NB4 (cell line): ENCODE measurements around the gene TDRD6.
"Not testable (repeated sequence)": the region's sequence is repeated elsewhere in the genome, so short reads cannot be mapped to it uniquely, and the experiment has no call there.

Experiments used
- MYC ChIP-seq: IDR thresholded peaks from 2 replicates; pipeline ENCODE4 v1.6.1; 2011; ENCODE audit warnings: low read depth, low read length
- POLR2A ChIP-seq: IDR thresholded peaks from 2 replicates; pipeline ENCODE4 v1.6.1; 2011; ENCODE audit warnings: mild to moderate bottlenecking; ENCODE audit not compliant: insufficient read length; ENCODE audit errors: extremely low read depth
- TF ChIP-seq, protein P1 (sequence below): IDR thresholded peaks from one replicate; pipeline ENCODE4 v1.5.1; 2012; ENCODE audit warnings: low read depth, low read length

- not testable (repeated sequence) for TF ChIP-seq MYC, POLR2A
- TF ChIP-seq, protein P1, sequence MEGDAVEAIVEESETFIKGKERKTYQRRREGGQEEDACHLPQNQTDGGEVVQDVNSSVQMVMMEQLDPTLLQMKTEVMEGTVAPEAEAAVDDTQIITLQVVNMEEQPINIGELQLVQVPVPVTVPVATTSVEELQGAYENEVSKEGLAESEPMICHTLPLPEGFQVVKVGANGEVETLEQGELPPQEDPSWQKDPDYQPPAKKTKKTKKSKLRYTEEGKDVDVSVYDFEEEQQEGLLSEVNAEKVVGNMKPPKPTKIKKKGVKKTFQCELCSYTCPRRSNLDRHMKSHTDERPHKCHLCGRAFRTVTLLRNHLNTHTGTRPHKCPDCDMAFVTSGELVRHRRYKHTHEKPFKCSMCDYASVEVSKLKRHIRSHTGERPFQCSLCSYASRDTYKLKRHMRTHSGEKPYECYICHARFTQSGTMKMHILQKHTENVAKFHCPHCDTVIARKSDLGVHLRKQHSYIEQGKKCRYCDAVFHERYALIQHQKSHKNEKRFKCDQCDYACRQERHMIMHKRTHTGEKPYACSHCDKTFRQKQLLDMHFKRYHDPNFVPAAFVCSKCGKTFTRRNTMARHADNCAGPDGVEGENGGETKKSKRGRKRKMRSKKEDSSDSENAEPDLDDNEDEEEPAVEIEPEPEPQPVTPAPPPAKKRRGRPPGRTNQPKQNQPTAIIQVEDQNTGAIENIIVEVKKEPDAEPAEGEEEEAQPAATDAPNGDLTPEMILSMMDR, result not testable (repeated sequence)
Measured at GRCh38 chr6:46744159-46744725, 56.6 kb downstream of the TDRD6 start.
